SK-N-MC (cell line): ENCODE measurements around the gene NLGN1.

ENCODE experiments used
- EZH2 ChIP-seq: fragments of 200-600 bp; sonication (generic); IDR thresholded peaks from one replicate; pipeline ENCODE4 v1.6.1; 2017; ENCODE audit warnings: antibody characterized with exemption
- POLR2AphosphoS5 ChIP-seq: IDR thresholded peaks from 2 replicates; pipeline ENCODE4 v1.6.1; 2012; ENCODE audit warnings: mild to moderate bottlenecking, low read depth, low read length, borderline replicate concordance

GRCh38 chr3:173839859-173840258 lies 442.3 kb downstream of the NLGN1 start:
- TF ChIP-seq POLR2AphosphoS5 (no peak), EZH2 (no peak)
